ENCODE results near the gene SIM1.

- TF ChIP-seq CTCF (IDR thresholded peaks at IDR 0.05) (no peak), POLR2AphosphoS5 (IDR thresholded peaks at IDR 0.05; ENCODE audit: low read depth, low read length) (no peak)
Measured at GRCh38 chr6:100342830-100343229, 121.9 kb downstream of the SIM1 start.

All from Panc1 (cell line).